PC-9 (cell line): Measurements from ENCODE around the gene KCNK4. TPM values are rescaled to one million over a fixed set of nuclear protein-coding genes. Genes with fewer than 3 reads are reported as not detected.

Experiments used
- BruUV-seq: library from RNA; stranded (reverse); fragments of 400-500 nt; replicated peaks from 2 replicates; lab custom pipeline; 2021; lab: Mats Ljungman, UMichigan
- CTCF ChIA-PET: fragments of 300-600 bp; sonication (Branson Sonifier 250); formaldehyde crosslinking; loops from one replicate; lab custom pipeline; 2022; ENCODE audit warnings: antibody characterized with exemption; lab: Charles Lee
- POLR2A ChIA-PET: fragments of 300-600 bp; sonication (Branson Sonifier 250); formaldehyde crosslinking; loops from one replicate; lab custom pipeline; 2022; ENCODE audit warnings: antibody characterized with exemption; ENCODE audit not compliant: unreplicated experiment; lab: Charles Lee
- DNase-seq, 2 experiments: peaks; one replicate each; pipeline versions ENCODE4 v3.0.0 to v3.0.0-alpha.2; 2015 to 2022; ENCODE audit warnings: mixed read lengths in 1 of 2
- H2AFZ ChIP-seq: fragments of 200-600 bp; sonication (generic); 2 replicates; pipeline ENCODE4 v1.8.1; 2017; ENCODE audit warnings: antibody characterized with exemption
- H3F3A ChIP-seq: fragments of 200-600 bp; sonication (generic); 2 replicates; pipeline ENCODE4 v1.8.1; 2017; ENCODE audit warnings: antibody characterized with exemption, mild to moderate bottlenecking, low read depth; ENCODE audit not compliant: insufficient read depth
- H3K27ac ChIP-seq: fragments of 200-600 bp; sonication (generic); 2 replicates; pipeline ENCODE4 v1.6.1; 2016; ENCODE audit warnings: mixed run types
- H3K27me3 ChIP-seq: fragments of 200-600 bp; sonication (generic); 2 replicates; pipeline ENCODE4 v1.6.1; 2016; ENCODE audit warnings: low read depth, mixed run types; ENCODE audit not compliant: insufficient read depth
- H3K36me3 ChIP-seq: fragments of 200-600 bp; sonication (generic); 2 replicates; pipeline ENCODE4 v1.6.1; 2016; ENCODE audit warnings: low read depth, mixed run types
- H3K4me1 ChIP-seq: fragments of 200-600 bp; sonication (generic); replicated peaks from 2 replicates; pipeline ENCODE4 v1.6.1; 2016; ENCODE audit warnings: mixed run types; ENCODE audit not compliant: insufficient read depth
- H3K4me2 ChIP-seq: fragments of 200-600 bp; sonication (generic); 2 replicates; pipeline ENCODE4 v1.6.1; 2017; ENCODE audit warnings: mixed run types
- H3K4me3 ChIP-seq: fragments of 200-600 bp; sonication (generic); 2 replicates; pipeline ENCODE4 v1.6.1; 2016; ENCODE audit warnings: mixed run types
- H3K79me2 ChIP-seq: fragments of 200-600 bp; sonication (generic); 2 replicates; pipeline ENCODE4 v1.6.1; 2017; ENCODE audit warnings: low read depth, mixed run types
- H3K9me2 ChIP-seq: fragments of 200-600 bp; sonication (generic); 2 replicates; pipeline ENCODE4 v1.8.1; 2017; ENCODE audit warnings: mild to moderate bottlenecking; ENCODE audit not compliant: insufficient read depth
- H3K9me3 ChIP-seq: fragments of 200-600 bp; sonication (generic); 2 replicates; pipeline ENCODE4 v1.8.1; 2016; ENCODE audit warnings: low read depth; ENCODE audit not compliant: insufficient read depth
- H4K20me1 ChIP-seq: fragments of 200-600 bp; sonication (generic); 2 replicates; pipeline ENCODE4 v1.8.1; 2017; ENCODE audit not compliant: insufficient read depth
- CTCF ChIP-seq: fragments of 200-600 bp; sonication (generic); conservative IDR thresholded peaks from 2 replicates; pipeline ENCODE4 v1.6.1; 2017; ENCODE audit warnings: mixed run types, antibody characterized with exemption, mild to moderate bottlenecking, moderate library complexity
- EZH2 ChIP-seq: fragments of 200-600 bp; sonication (generic); IDR thresholded peaks from 2 replicates; pipeline ENCODE4 v1.8.0; 2017; ENCODE audit warnings: antibody characterized with exemption, low read depth
- intact Hi-C: fragments of 100-400 bp; cut with micrococcal nuclease; formaldehyde crosslinking; loops from one replicate; pipeline ENCODE4 v1.10.0; 2022; ENCODE audit not compliant: unreplicated experiment
- total RNA-seq: library from RNA; stranded (reverse); gene quantifications from 2 replicates; pipeline ENCODE4 v1.2.3, GENCODE V29; 2021

Gene KCNK4
- total RNA-seq, 1 experiment from 2014 or later: 0.57 TPM

GRCh38 chr11:64249038-64249437 lies 42.1 kb upstream of the KCNK4 start:
- Histone ChIP-seq H3K9me3 (no peaks in the 10 kb centered on the region), H4K20me1 (0 out of 2 replicates have a peak, but pooled peaks cover 11% of the 10 kb centered on the region), H3K9me2 (no peaks in the 10 kb centered on the region), H3K79me2 (peaks cover 34% of the 10 kb centered on the region), H3K4me3 (no peak overlapping the region), H3F3A (peaks cover 63% of the 10 kb centered on the region), H3K27me3 (no peaks in the 10 kb centered on the region), H3K27ac (no peak overlapping the region), H3K36me3 (no peaks in the 10 kb centered on the region), H3K4me1 (peaks cover 14% of the 10 kb centered on the region), H3K4me2 (no peak overlapping the region), H2AFZ (no peak overlapping the region)
- ChIA-PET POLR2A (no interaction called here), CTCF (interaction anchor here (0.6 kb wide), 1 partner anchor 1451 kb away, joined by 3 read pairs; no protein-coding TSS in a partner anchor)
- BruUV-seq: no TSS peak
- no peak for TF ChIP-seq CTCF
- no peak for TF ChIP-seq EZH2
- DNase-seq: no peak
- intact Hi-C loops: no loop called here

- no TSS peak for BruUV-seq
- peaks cover 29% of the 10 kb centered on the region for H3K79me2 ChIP-seq
- peaks cover 13% of the 10 kb centered on the region; the same call in 1 of the 2 replicates for H4K20me1 ChIP-seq
- no peak overlapping the region for H3K4me2 ChIP-seq
- DNase-seq: no peak
- no peaks in the 10 kb centered on the region for H3K9me2 ChIP-seq
- H3K4me3 ChIP-seq: no peak overlapping the region
- peaks cover 12% of the 10 kb centered on the region for H3K4me1 ChIP-seq
- H3K9me3 ChIP-seq: no peaks in the 10 kb centered on the region
- ChIA-PET CTCF (interaction anchor here (0.6 kb wide), 2 partner anchors 54 to 1452 kb away, joined by 3 read pairs; no protein-coding TSS in a partner anchor), POLR2A (no interaction called here)
- H2AFZ ChIP-seq: no peak overlapping the region
- H3K27me3 ChIP-seq: no peaks in the 10 kb centered on the region
- intact Hi-C loops: no loop called here
- no peaks in the 10 kb centered on the region for H3K36me3 ChIP-seq
- TF ChIP-seq EZH2: no peak
- TF ChIP-seq CTCF: no peak
- H3F3A ChIP-seq: peaks cover 57% of the 10 kb centered on the region
- H3K27ac ChIP-seq: no peak overlapping the region
These were observed 41.3 kb upstream of the KCNK4 start for GRCh38 chr11:64249563-64250414.

GRCh38 chr11:64250415-64251015 lies 40.6 kb upstream of the KCNK4 start:
- intact Hi-C loops: no loop called here
- Histone ChIP-seq H2AFZ (peak overlapping the region; percentile 90), H3K4me1 (peaks cover 5% of the 10 kb centered on the region), H3K79me2 (peaks cover 22% of the 10 kb centered on the region), H4K20me1 (peaks cover 9% of the 10 kb centered on the region; the same call in 1 of the 2 replicates), H3K27me3 (no peaks in the 10 kb centered on the region), H3F3A (peaks cover 52% of the 10 kb centered on the region), H3K9me3 (no peaks in the 10 kb centered on the region), H3K36me3 (no peaks in the 10 kb centered on the region), H3K4me2 (peak overlapping the region; percentile 99), H3K9me2 (no peaks in the 10 kb centered on the region), H3K27ac (no peak overlapping the region), H3K4me3 (peak overlapping the region; percentile 86)
- BruUV-seq: no TSS peak
- ChIA-PET CTCF (interaction anchor here (0.6 to 0.7 kb wide), 2 partner anchors 53 to 431 kb away, joined by 3 read pairs; no protein-coding TSS in a partner anchor), POLR2A (no interaction called here)
- no peak for DNase-seq
- no peak for TF ChIP-seq EZH2
- no peak for TF ChIP-seq CTCF
